ENCODE data around the gene RASA3. TPM values are rescaled to one million over a fixed set of nuclear protein-coding genes. Genes with fewer than 3 reads are reported as not detected.

The RASA3 gene
- total and polyA plus RNA-seq, 9 of the 15 experiments (the other 6 are each of a cell fraction or from before 2014, with no cell fraction given) = 0.72 to 25.3 (median 14.4) TPM

- H3K27ac ChIP-seq (ENCODE audit: extremely low read depth, low read depth, low read length) = no peak overlapping the region
- in situ Hi-C loops (cut with MboI) (no loop called here), intact Hi-C loops (cut with micrococcal nuclease) (loop anchor here (5.0 kb wide), 1 partner anchor 78 kb away; no protein-coding TSS in a partner anchor)
- H3K4me1 ChIP-seq (replicated peaks in 1 of 2; ENCODE audit: control insufficient read depth in 2 of 2, insufficient read depth in 2 of 2, low read length in 2 of 2) = peaks cover 15 to 44% of the 10 kb centered on the region in 2 experiments; a peak in 3 of 5 replicates
- H3K9me1 ChIP-seq (ENCODE audit: control insufficient read depth, insufficient read depth, low read length) = no peaks in the 10 kb centered on the region
- no peaks in the 10 kb centered on the region for H4K20me1 ChIP-seq (replicated peaks; ENCODE audit: control insufficient read depth, insufficient read depth, low read length)
- H3K9me3 ChIP-seq (replicated peaks; ENCODE audit: control insufficient read depth, insufficient read depth, low read depth, low read length) = no peaks in the 10 kb centered on the region
- FAIRE-seq = no peak
- 60% methylated on average over 7 of the region's 17 CpGs for WGBS (ENCODE audit: insufficient coverage, low coverage, missing lambda C conversion rate)
- no peak overlapping the region for H3K4me3 ChIP-seq
- no peak overlapping the region for H3K4me2 ChIP-seq (ENCODE audit: insufficient read depth, low read length)
- no peak for TF ChIP-seq ZNF655 (CRISPR knock-in tag; IDR thresholded peaks at IDR 0.05)
- TF ChIP-seq TAL1 (IDR thresholded peaks at IDR 0.05) = no peak
- TF ChIP-seq HOMEZ (CRISPR knock-in tag; IDR thresholded peaks at IDR 0.05) = no peak
- TF ChIP-seq ZBED1 (IDR thresholded peaks at IDR 0.05) = no peak
- TF ChIP-seq RUNX1 (IDR thresholded peaks at IDR 0.05; ENCODE audit: low read depth) = no peak
- TF ChIP-seq L3MBTL2 (IDR thresholded peaks at IDR 0.05) = no peak
- TF ChIP-seq SMC3 (conservative IDR thresholded peaks at IDR 0.05; ENCODE audit: insufficient read depth, low read depth, low read length) = no peak
- DNase-seq (ENCODE audit: extremely low read depth in 1 of 4, low spot score in 3 of 4) = no peak
- ATAC-seq = no peak
- H3K36me3 ChIP-seq (ENCODE audit: control insufficient read depth, insufficient read depth, low read length) = no peaks in the 10 kb centered on the region
- H2AFZ ChIP-seq (ENCODE audit: low read depth, low read length) = no peak overlapping the region
- BruUV-seq (replicated peaks) = no TSS peak
- H3K27me3 ChIP-seq (ENCODE audit: control insufficient read depth in 2 of 2, insufficient read depth in 2 of 2, low read length in 2 of 2) = no peaks in the 10 kb centered on the region
- ChIA-PET CTCF (ENCODE audit: low intra/inter-chr PET ratio) (no interaction called here), POLR2A (interaction anchor here (0.6 kb wide), 2 partner anchors 10 to 12 kb away, joined by 3 to 4 read pairs; partner anchors contain the start of gene RASA3)
- H3K79me2 ChIP-seq (ENCODE audit: control insufficient read depth, insufficient read depth, low read length) = no peaks in the 10 kb centered on the region
- no peak overlapping the region for H3K9ac ChIP-seq (ENCODE audit: insufficient read depth in 1 of 2, low read depth in 2 of 2, low read length in 2 of 2)
Observed at GRCh38 chr13:114144606-114145244, 12.3 kb upstream of the RASA3 start.

Data from K562 (cell line).